GM19397 (cell line): ENCODE results near the gene ZNF3.

Source experiments
- ATAC-seq: cut with Tn5 transposase; IDR thresholded peaks from one replicate; pipeline ENCODE4 v1.9.1; 2021; ENCODE audit warnings: mild to moderate bottlenecking, moderate library complexity; ENCODE audit not compliant: unreplicated experiment

The ZNF3 gene

GRCh38 chr7:100088621-100089457 lies 7.3 kb upstream of the ZNF3 start, which contains the start of gene COPS6:
COPS6 (plus strand) TSS chr7:100088969; CDS start chr7:100088991, 22 bp downstream.
- ATAC-seq, result no peak

GRCh38 chr7:100088095-100088620 lies 6.6 kb upstream of the ZNF3 start:
- no peak for ATAC-seq

GRCh38 chr7:100087055-100087750 lies 5.7 kb upstream of the ZNF3 start:
- ATAC-seq, result no peak

GRCh38 chr7:100085515-100085914 lies 4.0 kb upstream of the ZNF3 start:
- ATAC-seq, result no peak

GRCh38 chr7:100082978-100083377 lies 1.5 kb upstream of the ZNF3 start:
- ATAC-seq, result no peak

- ATAC-seq, result peak; percentile 2
These were observed 502 bp downstream of the ZNF3 start for GRCh38 chr7:100080907-100081534.

GRCh38 chr7:100079024-100079560 lies 2.4 kb downstream of the ZNF3 start:
- no peak for ATAC-seq

GRCh38 chr7:100077205-100077604 lies 4.3 kb downstream of the ZNF3 start:
- ATAC-seq, result no peak

- ATAC-seq, result no peak
These were observed 6.1 kb downstream of the ZNF3 start for GRCh38 chr7:100075418-100075817.

GRCh38 chr7:100074841-100075240 lies 6.7 kb downstream of the ZNF3 start:
- no peak for ATAC-seq

GRCh38 chr7:100072462-100072861 lies 9.1 kb downstream of the ZNF3 start:
- no peak for ATAC-seq

GRCh38 chr7:100071018-100071723 lies 10.4 kb downstream of the ZNF3 start:
- no peak for ATAC-seq

- no peak for ATAC-seq
These were observed 11.5 kb downstream of the ZNF3 start for GRCh38 chr7:100069991-100070390.

- no peak for ATAC-seq
These were observed 14.6 kb downstream of the ZNF3 start for GRCh38 chr7:100066953-100067352.

GRCh38 chr7:100065452-100066186 lies 15.9 kb downstream of the ZNF3 start:
- no peak for ATAC-seq

GRCh38 chr7:100064162-100064561 lies 17.4 kb downstream of the ZNF3 start:
- no peak for ATAC-seq

GRCh38 chr7:100063376-100063775 lies 18.1 kb downstream of the ZNF3 start:
- ATAC-seq, result no peak

- no peak for ATAC-seq
These were observed 19.9 kb downstream of the ZNF3 start for GRCh38 chr7:100061518-100062193.

GRCh38 chr7:100059251-100059739 lies 22.2 kb downstream of the ZNF3 start:
- no peak for ATAC-seq
